ENCODE measurements around the gene SMIM10L2A. TPM values are rescaled to one million over a fixed set of nuclear protein-coding genes. Genes with fewer than 3 reads are reported as not detected.

SMIM10L2A gene
- total and polyA plus RNA-seq, 2 of the 8 experiments (the other 6 are each of a cell fraction or from before 2014, with no cell fraction given), result 5.0 to 7.5 TPM

DNA sequence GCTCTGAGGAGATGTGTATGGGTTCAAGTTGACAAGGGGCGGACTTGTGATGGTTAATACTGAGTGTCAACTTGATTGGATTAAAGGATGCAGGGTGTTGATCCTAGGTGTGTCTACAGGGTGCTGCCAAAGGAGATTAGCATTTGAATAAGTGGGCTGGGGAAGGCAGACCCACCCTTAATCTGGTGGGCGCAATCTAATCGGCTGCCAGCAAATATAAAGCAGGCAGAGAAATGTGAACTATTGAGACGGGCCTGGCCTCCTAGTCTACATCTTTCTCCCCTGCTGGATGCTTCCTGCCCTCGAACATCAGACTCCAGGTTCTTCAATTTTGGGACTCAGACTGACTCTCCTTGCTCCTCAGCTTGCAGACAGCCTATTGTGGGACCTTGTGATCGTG lies 26.7 kb upstream of the SMIM10L2A start:
- H2AK5ac ChIP-seq (ENCODE audit: low read depth, low read length), result no peak overlapping the region
- CTCF ChIA-PET (ENCODE audit: partially characterized antibody), result no interaction called here
- POLR2A ChIA-PET (ENCODE audit: partially characterized antibody), result no interaction called here
- TF ChIP-seq JUND (IDR thresholded peaks at IDR 0.05; ENCODE audit: low read length) (no peak), HDAC2 (IDR thresholded peaks at IDR 0.05; ENCODE audit: borderline replicate concordance in 1 of 2, low read depth in 2 of 2, low read length in 2 of 2) (no peak), GTF2F1 (IDR thresholded peaks at IDR 0.05; ENCODE audit: borderline replicate concordance, low read depth, low read length) (no peak), BRCA1 (IDR thresholded peaks at IDR 0.05; ENCODE audit: low read depth, low read length) (no peak), BACH1 (IDR thresholded peaks at IDR 0.05; ENCODE audit: low read length) (no peak), RFX5 (IDR thresholded peaks at IDR 0.05; ENCODE audit: borderline replicate concordance, low read depth, low read length) (no peak), KDM4A (IDR thresholded peaks at IDR 0.05; ENCODE audit: low read depth, low read length, severe bottlenecking) (no peak), CEBPB (IDR thresholded peaks at IDR 0.05; ENCODE audit: low read depth, low read length) (no peak), EGR1 (IDR thresholded peaks at IDR 0.05; ENCODE audit: borderline replicate concordance, low read depth, low read length) (no peak), YY1 (IDR thresholded peaks at IDR 0.05; ENCODE audit: low read depth, low read length) (no peak), CBX5 (IDR thresholded peaks at IDR 0.05; ENCODE audit: low read depth, low read length) (no peak)
- TF ChIP-seq, protein P1, sequence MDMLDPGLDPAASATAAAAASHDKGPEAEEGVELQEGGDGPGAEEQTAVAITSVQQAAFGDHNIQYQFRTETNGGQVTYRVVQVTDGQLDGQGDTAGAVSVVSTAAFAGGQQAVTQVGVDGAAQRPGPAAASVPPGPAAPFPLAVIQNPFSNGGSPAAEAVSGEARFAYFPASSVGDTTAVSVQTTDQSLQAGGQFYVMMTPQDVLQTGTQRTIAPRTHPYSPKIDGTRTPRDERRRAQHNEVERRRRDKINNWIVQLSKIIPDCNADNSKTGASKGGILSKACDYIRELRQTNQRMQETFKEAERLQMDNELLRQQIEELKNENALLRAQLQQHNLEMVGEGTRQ (IDR thresholded peaks at IDR 0.05; ENCODE audit: low read length), result no peak

More for the DNA sequence above, 26.7 kb upstream of the SMIM10L2A start:
- no peak for DNase-seq (ENCODE audit: low read depth in 1 of 2, low spot score in 2 of 2)
- Histone ChIP-seq H3K23ac (ENCODE audit: insufficient read length) (no peak overlapping the region), H4K5ac (ENCODE audit: insufficient read length, low read depth, low read length) (no peak overlapping the region), H4K91ac (replicated peaks; ENCODE audit: insufficient read length, low read length) (no peak overlapping the region), H3K9ac (replicated peaks in 1 of 4; ENCODE audit: extremely low read depth in 1 of 4, low read depth in 3 of 4, low read length in 3 of 4) (no peak overlapping the region), H2BK12ac (ENCODE audit: low read depth, low read length) (no peak overlapping the region), H3K79me2 (ENCODE audit: control insufficient read depth in 1 of 2, insufficient read depth in 2 of 2, low read length in 2 of 2) (no peaks in the 10 kb centered on the region), H2BK5ac (ENCODE audit: low read depth, low read length) (no peak overlapping the region), H2AFZ (ENCODE audit: low read length) (no peak overlapping the region), H3K4me3 (ENCODE audit: extremely low read depth in 1 of 4, insufficient read depth in 2 of 4, low read depth in 3 of 4, low read length in 4 of 4) (no peak overlapping the region), H3K27ac (ENCODE audit: low read depth, low read length) (no peak overlapping the region), H2BK15ac (ENCODE audit: low read length) (no peak overlapping the region), H3K14ac (ENCODE audit: insufficient read length) (no peak overlapping the region), H4K8ac (ENCODE audit: extremely low read depth, insufficient read depth, low read length) (no peak overlapping the region), H3K79me1 (ENCODE audit: low read depth, low read length) (no peaks in the 10 kb centered on the region), H3K4me1 (replicated peaks in 1 of 4; ENCODE audit: control insufficient read depth in 3 of 4, insufficient read depth in 4 of 4, low read length in 3 of 4) (0 out of 7 replicates have a peak, but pooled peaks cover 0 to 2% (median 0%) of the 10 kb centered on the region in 4 experiments), H2BK120ac (replicated peaks; ENCODE audit: low read depth, low read length) (no peak overlapping the region), H3K23me2 (ENCODE audit: low read depth, low read length) (no peaks in the 10 kb centered on the region), H3K9me3 (ENCODE audit: insufficient read depth in 2 of 2, low read depth in 1 of 2, low read length in 1 of 2) (no peaks in the 10 kb centered on the region), H3K27me3 (replicated peaks in 1 of 4; ENCODE audit: control insufficient read depth in 3 of 4, extremely low read depth in 1 of 4, insufficient read depth in 3 of 4, low read length in 3 of 4) (no peaks in the 10 kb centered on the region), H3K18ac (ENCODE audit: extremely low read depth, low read length) (no peak overlapping the region), H2BK20ac (ENCODE audit: low read length) (no peak overlapping the region), H3K36me3 (ENCODE audit: control insufficient read depth in 2 of 4, insufficient read depth in 4 of 4, low read length in 3 of 4) (no peaks in the 10 kb centered on the region), H4K20me1 (replicated peaks in 1 of 2; ENCODE audit: control insufficient read depth in 1 of 2, insufficient read depth in 2 of 2, low read length in 2 of 2) (no peaks in the 10 kb centered on the region), H3K4ac (replicated peaks; ENCODE audit: insufficient read length, low read depth, low read length) (no peak overlapping the region), H3K56ac (replicated peaks; ENCODE audit: insufficient read length, low read depth, low read length) (no peak overlapping the region), H3K4me2 (ENCODE audit: insufficient read depth in 1 of 2, low read depth in 2 of 2, low read length in 2 of 2) (no peak overlapping the region)
- WGBS, 2 experiments (ENCODE audit: extremely low coverage in 1 of 2, insufficient coverage in 1 of 2, insufficient read length in 1 of 2, insufficient replicate concordance in 2 of 2, low coverage in 1 of 2, low lambda C conversion rate in 2 of 2, missing lambda C conversion rate in 1 of 2), result 82% methylated on average over 5 of the region's 6 CpGs; no CpG with 5 or more reads in 1 of the 2 experiments
- FAIRE-seq, result no peak
